Adrenal gland (tissue), 5 donors: ENCODE data around the gene RIPOR2.

Source experiments
- POLR2A ChIP-seq, 2 donors: fragments of 450-650 bp; IDR thresholded peaks; one replicate each; pipeline ENCODE4 v1.6.1; 2017; ENCODE audit warnings: antibody characterized with exemption in 2 of 2, mild to moderate bottlenecking in 2 of 2, moderate library complexity in 1 of 2
- TF ChIP-seq, protein P1 (sequence below), 6 experiments: fragments of 450-650 bp in 4 of 6; fragments of 200-600 bp in 2 of 6; sonication (generic) in 1 of 6; IDR thresholded peaks; 1 replicate in 5 of 6; 2 replicates in 1 of 6; pipeline versions ENCODE4 v1.5.1 to v1.8.0; 2016 to 2021; ENCODE audit warnings: antibody characterized with exemption in 6 of 6, mild to moderate bottlenecking in 2 of 6, moderate library complexity in 1 of 6
- donor health status: DM: no; HTN: no; CAD: no.

DNA sequence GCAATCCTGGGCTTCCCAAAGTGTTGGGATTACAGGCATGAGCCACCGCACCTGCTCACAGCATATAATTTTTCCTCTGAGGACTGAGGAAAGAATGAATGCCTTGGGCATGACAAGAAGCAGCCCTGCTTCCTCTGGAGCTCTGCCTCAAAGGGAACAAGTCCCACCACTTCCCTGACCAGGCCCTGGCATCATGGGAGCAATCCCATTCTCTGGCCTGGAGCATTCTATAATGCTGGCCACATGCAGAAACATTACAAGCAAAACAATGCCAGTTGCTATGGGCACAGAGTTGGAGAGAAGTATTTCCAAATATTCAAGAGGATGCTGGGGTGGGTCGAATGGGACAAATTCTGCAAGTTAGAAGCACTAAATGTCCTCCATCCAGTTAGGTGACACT is 95.6 kb downstream of the RIPOR2 start:
- no peak for TF ChIP-seq POLR2A (IDR thresholded peaks at IDR 0.05)
- TF ChIP-seq, protein P1, sequence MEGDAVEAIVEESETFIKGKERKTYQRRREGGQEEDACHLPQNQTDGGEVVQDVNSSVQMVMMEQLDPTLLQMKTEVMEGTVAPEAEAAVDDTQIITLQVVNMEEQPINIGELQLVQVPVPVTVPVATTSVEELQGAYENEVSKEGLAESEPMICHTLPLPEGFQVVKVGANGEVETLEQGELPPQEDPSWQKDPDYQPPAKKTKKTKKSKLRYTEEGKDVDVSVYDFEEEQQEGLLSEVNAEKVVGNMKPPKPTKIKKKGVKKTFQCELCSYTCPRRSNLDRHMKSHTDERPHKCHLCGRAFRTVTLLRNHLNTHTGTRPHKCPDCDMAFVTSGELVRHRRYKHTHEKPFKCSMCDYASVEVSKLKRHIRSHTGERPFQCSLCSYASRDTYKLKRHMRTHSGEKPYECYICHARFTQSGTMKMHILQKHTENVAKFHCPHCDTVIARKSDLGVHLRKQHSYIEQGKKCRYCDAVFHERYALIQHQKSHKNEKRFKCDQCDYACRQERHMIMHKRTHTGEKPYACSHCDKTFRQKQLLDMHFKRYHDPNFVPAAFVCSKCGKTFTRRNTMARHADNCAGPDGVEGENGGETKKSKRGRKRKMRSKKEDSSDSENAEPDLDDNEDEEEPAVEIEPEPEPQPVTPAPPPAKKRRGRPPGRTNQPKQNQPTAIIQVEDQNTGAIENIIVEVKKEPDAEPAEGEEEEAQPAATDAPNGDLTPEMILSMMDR (IDR thresholded peaks at IDR 0.05) = no peak
